Endothelial cell of umbilical vein (primary cell): ENCODE results near the gene PRPS1. TPM values are rescaled to one million over a fixed set of nuclear protein-coding genes. Genes with fewer than 3 reads are reported as not detected.

Source experiments
- BruUV-seq: library from RNA; stranded (reverse); fragments of 400-500 nt; replicated peaks from 2 replicates; lab custom pipeline; 2021; lab: Mats Ljungman, UMichigan
- CTCF ChIA-PET: fragments of 300-600, 350-600 bp; sonication (Branson Sonifier 250); formaldehyde crosslinking; loops from one replicate; lab custom pipeline; 2021; ENCODE audit warnings: antibody characterized with exemption, inconsistent platforms; lab: Charles Lee
- POLR2A ChIA-PET: fragments of 300-600, 350-600 bp; sonication (Branson Sonifier 250); formaldehyde crosslinking; loops from one replicate; lab custom pipeline; 2021; ENCODE audit warnings: antibody characterized with exemption, inconsistent platforms; lab: Charles Lee
- DNase-seq: peaks from one replicate; pipeline ENCODE4 v3.0.0-alpha.2; 2011; ENCODE audit warnings: low read depth, low spot score
- FAIRE-seq: peaks from 2 replicates; lab custom pipeline; 2011; peaks lifted over from hg19 to GRCh38; lab: Jason Lieb, UNC
- H2AFZ ChIP-seq: 2 replicates; pipeline ENCODE4 v1.6.0; 2012; ENCODE audit warnings: low read depth, low read length, control low read depth, inconsistent platforms
- H3K27ac ChIP-seq: 2 replicates; pipeline ENCODE4 v1.5.1; 2011; ENCODE audit warnings: low read depth, mild to moderate bottlenecking, control low read depth, low read length, moderate library complexity; ENCODE audit not compliant: insufficient read depth
- H3K27me3 ChIP-seq, 2 experiments: 2 replicates each; pipeline versions ENCODE4 v1.6.0 to v1.6.1; 2011; ENCODE audit warnings: low read length in 2 of 2, mixed read lengths in 1 of 2; ENCODE audit not compliant: control insufficient read depth in 2 of 2, insufficient read depth in 2 of 2
- H3K36me3 ChIP-seq, 2 experiments: 2 replicates in 1 of 2; 3 replicates in 1 of 2; pipeline ENCODE4 v1.5.1; 2011; ENCODE audit warnings: low read length in 2 of 2, mild to moderate bottlenecking in 1 of 2, moderate library complexity in 1 of 2; ENCODE audit not compliant: control insufficient read depth in 2 of 2, insufficient read depth in 2 of 2; ENCODE audit errors: extremely low read depth in 1 of 2
- H3K4me1 ChIP-seq: 3 replicates; pipeline ENCODE4 v1.5.1; 2011; ENCODE audit warnings: mild to moderate bottlenecking, low read length; ENCODE audit not compliant: control insufficient read depth, insufficient read depth; ENCODE audit errors: extremely low read depth
- H3K4me2 ChIP-seq: 2 replicates; pipeline ENCODE4 v1.6.1; 2011; ENCODE audit warnings: low read length, control low read depth, mixed read lengths; ENCODE audit not compliant: insufficient read depth
- H3K4me3 ChIP-seq, 3 experiments: fragments of 200-600 bp in 1 of 3; sonication (generic), shearing (Covaris generic) in 1 of 3; replicated peaks in 1 of 3; 2 replicates each; pipeline ENCODE4 v1.5.1; 2011 to 2016; ENCODE audit warnings: control low read depth in 3 of 3, low read length in 3 of 3, mild to moderate bottlenecking in 2 of 3, inconsistent platforms in 1 of 3, low read depth in 1 of 3, moderate library complexity in 1 of 3; ENCODE audit not compliant: insufficient read depth in 1 of 3
- H3K79me2 ChIP-seq: 2 replicates; pipeline ENCODE4 v1.6.0; 2012; ENCODE audit warnings: low read length, inconsistent platforms; ENCODE audit not compliant: control insufficient read depth, insufficient read depth
- H3K9ac ChIP-seq: replicated peaks from 2 replicates; pipeline ENCODE3; 2011; ENCODE audit warnings: low read length, control low read depth; ENCODE audit not compliant: insufficient read depth; ENCODE audit errors: extremely low read depth
- H3K9me1 ChIP-seq: replicated peaks from 3 replicates; pipeline ENCODE4 v1.6.0; 2011; ENCODE audit warnings: mild to moderate bottlenecking, low read length; ENCODE audit not compliant: control insufficient read depth, insufficient read depth; ENCODE audit errors: extremely low read depth
- H3K9me3 ChIP-seq: replicated peaks from 2 replicates; pipeline ENCODE4 v1.5.1; 2012; ENCODE audit warnings: low read length, inconsistent platforms; ENCODE audit not compliant: control insufficient read depth, insufficient read depth
- H4K20me1 ChIP-seq: replicated peaks from 2 replicates; pipeline ENCODE3; 2011; ENCODE audit warnings: mild to moderate bottlenecking, low read length; ENCODE audit not compliant: control insufficient read depth, insufficient read depth; ENCODE audit errors: extremely low read depth
- CTCF ChIP-seq, 2 donors: IDR thresholded peaks; 1 replicate in 1 of 2; 2 replicates in 1 of 2; pipeline ENCODE4 v1.5.1; 2011; ENCODE audit warnings: low read length in 2 of 2, mild to moderate bottlenecking in 2 of 2, moderate library complexity in 2 of 2, control low read depth in 1 of 2, inconsistent platforms in 1 of 2, low read depth in 1 of 2; ENCODE audit not compliant: insufficient read depth in 1 of 2; ENCODE audit errors: extremely low read depth in 1 of 2
- FOS ChIP-seq: IDR thresholded peaks from 2 replicates; pipeline ENCODE4 v1.6.1; 2011; ENCODE audit warnings: mild to moderate bottlenecking, low read length, moderate library complexity, borderline replicate concordance; ENCODE audit not compliant: insufficient read depth
- GATA2 ChIP-seq: IDR thresholded peaks from 2 replicates; pipeline ENCODE4 v1.7.0; 2011; ENCODE audit warnings: low read depth, mild to moderate bottlenecking, moderate library complexity, mixed read lengths, low read length; ENCODE audit not compliant: insufficient read length, insufficient read depth
- MYC ChIP-seq: IDR thresholded peaks from one replicate; pipeline ENCODE4 v1.6.1; 2011; ENCODE audit warnings: mild to moderate bottlenecking, low read depth, low read length
- dilution Hi-C: fragments of 300-500 bp; cut with MboI; formaldehyde crosslinking; loops from one replicate; pipeline ENCODE4 v1.15.0; 2019; ENCODE audit warnings: low sequenced_read_pairs; ENCODE audit not compliant: extremely low pct_ligation_motif_present
- intact Hi-C: fragments of 100-400 bp; cut with micrococcal nuclease; formaldehyde crosslinking; loops from one replicate; pipeline ENCODE4 v1.10.0; 2022
- polyA plus RNA-seq, 4 experiments: library from polyadenylated mRNA; depleted of rRNA in 3 of 4; stranded (reverse) in 3 of 4; unstranded in 1 of 4; fragments of >200 nt; gene quantifications; 2 replicates each; pipeline versions ENCODE4 v1.2.1 to v1.2.3, GENCODE V29; 2011 to 2012; ENCODE audit warnings: missing spikeins in 1 of 4
- total RNA-seq: library from RNA; stranded (reverse); gene quantifications from 2 replicates; pipeline ENCODE4 v1.2.3, GENCODE V29; 2021

Gene PRPS1
- total and polyA plus RNA-seq, 2 donors (not counting 3 experiments of a cell fraction or from before 2014, with no cell fraction given): 30.9 to 36.8 TPM

DNA sequence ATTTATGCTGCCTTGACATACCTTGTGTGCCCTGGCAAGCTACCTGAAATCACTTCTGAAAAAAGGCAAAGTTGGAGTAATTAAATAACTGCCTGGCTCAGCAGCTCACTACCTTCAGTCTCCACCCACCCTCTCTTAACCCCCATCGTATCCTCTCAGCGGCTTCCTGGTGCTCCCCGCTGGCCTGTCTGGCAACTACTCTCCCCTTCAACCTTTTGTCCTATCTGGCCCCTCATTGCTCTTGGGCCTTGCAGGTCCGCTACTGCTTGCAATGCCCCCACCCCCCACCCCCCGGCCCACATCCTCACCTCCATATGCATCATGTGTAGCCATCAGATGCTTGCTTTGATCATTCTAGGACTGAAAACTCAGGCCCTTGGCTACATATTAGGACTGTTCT is 34.5 kb downstream of the PRPS1 start:
- CTCF ChIA-PET: interaction anchor here (0.9 to 4.6 kb wide), 3 partner anchors 8 to 114 kb away, joined by 3 to 46 read pairs (median 12); partner anchors contain the start of genes NCBP2L and TSC22D3

More for the DNA sequence above, 34.5 kb downstream of the PRPS1 start:
- no peak overlapping the region for H3K27ac ChIP-seq
- H3K36me3 ChIP-seq: no peaks in the 10 kb centered on the region
- no peaks in the 10 kb centered on the region for H3K79me2 ChIP-seq
- no peaks in the 10 kb centered on the region for H3K4me1 ChIP-seq
- H2AFZ ChIP-seq: no peak overlapping the region
- DNase-seq: no peak
- FAIRE-seq: no peak
- no peaks in the 10 kb centered on the region for H4K20me1 ChIP-seq
- no TSS peak for BruUV-seq
- intact Hi-C loops: no loop called here
- POLR2A ChIA-PET: no interaction called here
- H3K9me1 ChIP-seq: no peaks in the 10 kb centered on the region
- H3K4me2 ChIP-seq: no peak overlapping the region
- H3K4me3 ChIP-seq: no peak overlapping the region
- TF ChIP-seq MYC (no peak), CTCF (IDR thresholded peaks at IDR 0.05; ENCODE audit: extremely low read depth in 1 of 2, insufficient read depth in 1 of 2, low read depth in 1 of 2, low read length in 2 of 2) (no peak), GATA2 (no peak), FOS (no peak)
- H3K9ac ChIP-seq: no peak overlapping the region
- no peaks in the 10 kb centered on the region for H3K9me3 ChIP-seq
- no peaks in the 10 kb centered on the region for H3K27me3 ChIP-seq
- dilution Hi-C loops: no loop called here
